NCI-H1694 (cell line): Measurements from ENCODE around the gene AURKB.

ENCODE experiments used
- DNase-seq: peaks from one replicate; lab custom pipeline; 2025; lab: John Stamatoyannopoulos, UW

Gene AURKB

GRCh38 chr17:8161289-8162232, 48.8 kb downstream of the AURKB start:
- no peak for DNase-seq

GRCh38 chr17:8160741-8161221, 49.6 kb downstream of the AURKB start:
- no peak for DNase-seq

GRCh38 chr17:8160224-8160577, 50.2 kb downstream of the AURKB start:
- DNase-seq = no peak

- DNase-seq = no peak
These were observed 50.7 kb downstream of the AURKB start for GRCh38 chr17:8159459-8160223.

- no peak for DNase-seq
These were observed 51.4 kb downstream of the AURKB start for GRCh38 chr17:8159032-8159400.

GRCh38 chr17:8158267-8159031, 51.9 kb downstream of the AURKB start:
- peak; percentile 89 for DNase-seq

GRCh38 chr17:8156246-8156992, 54.0 kb downstream of the AURKB start:
- peak; percentile 100 for DNase-seq

- DNase-seq = no peak
These were observed 54.5 kb downstream of the AURKB start for GRCh38 chr17:8155996-8156245.

- no peak for DNase-seq
These were observed 55.0 kb downstream of the AURKB start for GRCh38 chr17:8155231-8155995.
